Activated naive CD4-positive, alpha-beta T cell treated with Interleukin-2 at 50 U/mL for 16 hours (primary cell): ENCODE measurements around the gene C3orf20.

Experiments used
- DNase-seq: peaks from one replicate; pipeline ENCODE4 v3.0.0-alpha.2; 2020

C3orf20 gene

DNA sequence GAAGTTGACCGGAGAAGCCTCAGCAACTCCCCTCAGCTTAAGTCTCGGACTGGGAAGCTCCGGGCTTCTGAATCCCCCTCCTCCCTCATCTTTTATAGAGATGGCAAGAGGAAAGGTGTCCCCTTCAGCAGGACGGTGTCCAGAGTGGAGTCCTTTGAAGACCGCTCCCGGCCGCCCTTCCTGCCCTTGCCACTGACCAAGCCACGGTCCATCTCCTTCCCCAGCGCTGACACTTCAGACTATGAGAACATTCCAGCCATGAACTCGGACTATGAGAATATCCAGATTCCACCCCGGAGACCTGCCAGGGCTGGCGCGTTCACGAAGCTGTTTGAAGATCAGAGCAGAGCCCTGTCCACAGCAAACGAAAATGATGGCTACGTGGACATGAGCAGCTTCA, 146.2 kb downstream of the C3orf20 start:
- no peak for DNase-seq

DNA sequence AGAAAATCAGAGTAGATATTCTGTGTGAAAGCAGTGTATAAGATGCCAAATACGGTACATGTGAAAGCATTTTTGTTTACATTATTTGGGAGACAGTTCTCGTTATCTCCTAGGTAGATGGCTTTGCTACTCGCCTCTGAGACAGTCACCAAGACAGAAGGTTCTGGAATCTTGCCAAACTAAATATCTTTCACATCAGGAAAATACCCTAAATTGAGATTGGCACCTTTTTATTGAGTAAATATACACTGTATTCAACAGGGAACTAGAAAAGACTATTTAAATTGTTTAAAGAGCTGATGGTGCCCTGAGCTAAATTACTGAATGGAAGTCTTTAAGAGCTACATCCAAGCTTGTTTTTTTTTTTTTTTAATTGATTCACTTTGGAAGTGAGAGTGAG, 147.2 kb downstream of the C3orf20 start:
- no peak for DNase-seq
